GM19193 (cell line): ENCODE results near the gene RPS6KB2.

Source experiments
- POLR2A ChIP-seq: IDR thresholded peaks from 4 replicates; pipeline ENCODE4 v1.6.1; 2011; ENCODE audit not compliant: insufficient read depth, insufficient read length; ENCODE audit errors: extremely low read depth

RPS6KB2 gene

DNA sequence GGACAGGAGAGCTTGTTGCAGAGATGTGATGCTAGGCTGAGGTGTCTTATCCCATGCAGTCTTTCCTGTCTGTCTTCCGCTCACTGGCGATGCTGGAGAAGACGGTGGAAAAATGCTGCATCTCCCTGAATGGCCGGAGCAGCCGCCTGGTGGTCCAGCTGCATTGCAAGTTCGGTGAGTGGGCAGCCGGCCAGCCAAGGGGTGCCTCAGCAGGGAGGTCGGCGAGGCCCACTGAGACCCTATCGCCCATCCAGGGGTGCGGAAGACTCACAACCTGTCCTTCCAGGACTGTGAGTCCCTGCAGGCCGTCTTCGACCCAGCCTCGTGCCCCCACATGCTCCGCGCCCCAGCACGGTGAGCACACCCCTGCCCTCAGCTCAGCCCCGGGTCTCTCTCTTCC lies 34.9 kb upstream of the RPS6KB2 start:
- TF ChIP-seq POLR2A: no peak

DNA sequence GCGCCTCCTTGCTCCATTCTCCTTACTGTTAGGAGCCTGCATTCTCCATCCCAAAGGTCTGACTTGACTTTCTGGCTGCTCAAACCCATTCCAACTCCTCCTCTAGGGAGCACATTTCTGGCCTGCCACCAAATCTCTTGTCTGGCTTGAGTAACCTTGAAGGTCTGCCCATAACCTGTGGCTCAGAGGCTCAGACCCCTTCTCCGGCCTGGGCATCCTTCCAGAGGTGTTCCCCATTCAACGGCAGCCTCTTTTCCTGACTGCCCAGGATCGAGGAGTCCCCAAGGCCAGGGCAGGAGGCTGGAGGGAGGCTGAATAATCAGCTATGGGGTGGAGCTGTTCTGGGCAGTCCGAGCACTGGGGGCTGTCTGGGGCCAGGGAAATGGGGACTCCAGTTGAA lies 34.3 kb upstream of the RPS6KB2 start:
- no peak for TF ChIP-seq POLR2A

DNA sequence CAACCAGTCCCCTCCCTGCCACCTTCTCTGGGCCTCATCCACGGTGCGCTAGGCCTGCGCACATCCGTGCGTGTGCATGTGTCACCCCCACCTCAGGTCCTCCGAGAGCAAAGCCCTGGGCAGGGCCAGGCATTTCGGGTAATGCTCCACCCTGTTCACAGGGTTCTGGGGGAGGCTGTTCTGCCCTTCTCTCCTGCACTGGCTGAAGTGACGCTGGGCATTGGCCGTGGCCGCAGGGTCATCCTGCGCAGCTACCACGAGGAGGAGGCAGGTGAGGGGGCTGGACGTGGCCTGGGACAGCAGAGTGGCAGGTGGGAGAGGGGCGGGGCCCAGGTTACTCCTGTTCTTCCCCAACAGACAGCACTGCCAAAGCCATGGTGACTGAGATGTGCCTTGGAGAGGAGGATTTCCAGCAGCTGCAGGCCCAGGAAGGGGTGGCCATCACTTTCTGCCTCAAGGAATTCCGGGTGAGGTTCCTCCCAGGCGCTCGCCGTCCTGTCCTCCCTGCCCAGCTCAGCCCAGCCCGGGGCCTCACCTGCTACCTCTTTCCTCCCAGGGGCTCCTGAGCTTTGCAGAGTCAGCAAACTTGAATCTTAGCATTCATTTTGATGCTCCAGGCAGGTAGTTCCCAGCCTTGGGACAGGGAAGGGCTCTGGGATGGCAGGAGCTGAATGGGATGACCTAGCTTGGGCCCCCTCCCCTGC lies 32.6 kb upstream of the RPS6KB2 start:
- TF ChIP-seq POLR2A: no peak

DNA sequence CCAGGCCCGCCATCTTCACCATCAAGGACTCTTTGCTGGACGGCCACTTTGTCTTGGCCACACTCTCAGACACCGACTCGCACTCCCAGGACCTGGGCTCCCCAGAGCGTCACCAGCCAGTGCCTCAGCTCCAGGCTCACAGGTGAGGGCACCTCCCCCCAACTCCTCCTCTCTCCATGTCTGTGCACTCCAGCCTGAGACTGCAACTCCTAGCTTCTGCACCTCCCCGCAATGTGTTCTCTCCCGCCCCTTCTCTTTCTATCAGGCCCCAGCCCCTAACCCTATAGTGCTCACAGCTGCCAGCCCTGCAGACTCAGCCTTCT lies 32.1 kb upstream of the RPS6KB2 start:
- no peak for TF ChIP-seq POLR2A

DNA sequence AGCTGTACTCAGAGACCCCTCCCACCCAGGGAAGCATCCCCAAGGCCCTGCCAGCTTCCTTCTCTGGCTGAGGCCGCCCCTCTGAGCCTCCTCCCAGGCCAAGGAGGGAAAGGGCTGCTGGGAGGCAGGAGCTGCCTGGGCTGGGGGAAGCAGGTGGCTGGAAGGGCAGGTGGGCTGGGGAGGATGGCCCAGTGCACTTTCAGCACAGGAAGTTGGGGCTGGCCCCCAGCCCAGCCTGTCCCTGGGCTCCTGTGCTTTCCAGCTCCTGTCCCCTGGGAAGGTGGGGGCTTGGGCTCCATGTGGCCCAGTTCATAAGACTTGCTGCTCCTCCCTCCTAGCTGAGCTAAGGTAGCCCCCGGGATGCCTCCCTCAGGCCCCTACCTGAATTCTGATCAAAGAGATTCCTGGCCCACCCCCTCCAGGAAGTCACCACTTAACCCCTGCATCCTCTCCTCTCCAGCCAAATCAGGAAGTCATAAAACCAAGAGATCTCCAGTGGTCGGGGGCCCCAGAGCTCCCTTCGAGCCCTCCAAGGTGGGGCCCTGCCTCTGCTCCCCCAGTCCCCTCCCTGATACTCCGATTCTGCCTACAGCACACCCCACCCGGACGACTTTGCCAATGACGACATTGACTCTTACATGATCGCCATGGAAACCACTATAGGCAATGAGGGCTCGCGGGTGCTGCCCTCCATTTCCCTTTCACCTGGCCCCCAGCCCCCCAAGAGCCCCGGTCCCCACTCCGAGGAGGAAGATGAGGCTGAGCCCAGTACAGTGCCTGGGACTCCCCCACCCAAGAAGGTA lies 31.5 kb upstream of the RPS6KB2 start:
- no peak for TF ChIP-seq POLR2A

DNA sequence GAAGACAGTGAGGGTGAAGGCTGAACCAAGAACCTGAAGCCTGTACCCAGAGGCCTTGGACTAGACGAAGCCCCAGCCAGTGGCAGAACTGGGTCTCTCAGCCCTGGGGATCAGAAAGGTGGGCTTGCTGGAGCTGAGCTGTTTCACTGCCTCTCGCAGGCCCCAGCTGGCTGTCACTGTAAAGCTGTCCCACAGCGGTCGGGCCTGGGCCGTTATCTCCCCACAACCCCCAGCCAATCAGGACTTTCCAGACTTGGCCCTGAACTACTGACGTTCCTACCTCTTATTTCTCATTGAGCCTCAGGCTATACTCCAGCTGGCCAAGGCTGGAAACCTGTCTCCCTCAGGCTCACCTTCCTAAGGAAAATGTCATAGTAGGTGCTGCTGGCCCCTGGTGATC lies 30.8 kb upstream of the RPS6KB2 start:
- no peak for TF ChIP-seq POLR2A

DNA sequence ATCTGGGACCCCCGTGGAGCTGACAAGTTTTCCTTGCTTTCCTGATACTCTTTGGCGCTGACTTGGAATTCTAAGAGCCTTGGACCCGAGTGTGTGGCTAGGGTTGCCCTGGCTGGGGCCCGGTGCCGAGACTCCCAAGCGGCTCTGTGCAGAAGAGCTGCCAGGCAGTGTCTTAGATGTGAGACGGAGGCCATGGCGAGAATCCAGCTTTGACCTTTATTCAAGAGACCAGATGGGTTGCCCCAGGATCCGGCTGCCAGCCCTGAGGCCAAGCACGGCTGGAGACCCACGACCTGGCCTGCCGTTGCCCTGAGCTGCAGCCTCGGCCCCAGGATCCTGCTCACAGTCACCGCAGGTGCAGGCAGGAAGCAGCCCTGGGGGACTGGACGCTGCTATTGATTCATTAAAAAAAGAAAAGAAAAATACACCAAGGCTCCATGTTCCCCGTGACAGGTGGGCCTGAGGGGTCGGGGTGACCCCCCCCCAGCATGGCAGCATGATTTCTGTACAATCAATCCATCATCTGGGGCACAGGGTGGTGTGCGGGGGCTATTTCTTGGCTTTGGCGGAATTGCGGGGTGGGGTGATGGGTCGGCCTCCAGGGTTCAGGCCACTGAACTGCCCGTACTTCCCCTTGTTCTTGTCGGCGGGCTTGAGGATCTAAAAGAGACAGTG lies 30.2 kb upstream of the RPS6KB2 start:
- TF ChIP-seq POLR2A: no peak

DNA sequence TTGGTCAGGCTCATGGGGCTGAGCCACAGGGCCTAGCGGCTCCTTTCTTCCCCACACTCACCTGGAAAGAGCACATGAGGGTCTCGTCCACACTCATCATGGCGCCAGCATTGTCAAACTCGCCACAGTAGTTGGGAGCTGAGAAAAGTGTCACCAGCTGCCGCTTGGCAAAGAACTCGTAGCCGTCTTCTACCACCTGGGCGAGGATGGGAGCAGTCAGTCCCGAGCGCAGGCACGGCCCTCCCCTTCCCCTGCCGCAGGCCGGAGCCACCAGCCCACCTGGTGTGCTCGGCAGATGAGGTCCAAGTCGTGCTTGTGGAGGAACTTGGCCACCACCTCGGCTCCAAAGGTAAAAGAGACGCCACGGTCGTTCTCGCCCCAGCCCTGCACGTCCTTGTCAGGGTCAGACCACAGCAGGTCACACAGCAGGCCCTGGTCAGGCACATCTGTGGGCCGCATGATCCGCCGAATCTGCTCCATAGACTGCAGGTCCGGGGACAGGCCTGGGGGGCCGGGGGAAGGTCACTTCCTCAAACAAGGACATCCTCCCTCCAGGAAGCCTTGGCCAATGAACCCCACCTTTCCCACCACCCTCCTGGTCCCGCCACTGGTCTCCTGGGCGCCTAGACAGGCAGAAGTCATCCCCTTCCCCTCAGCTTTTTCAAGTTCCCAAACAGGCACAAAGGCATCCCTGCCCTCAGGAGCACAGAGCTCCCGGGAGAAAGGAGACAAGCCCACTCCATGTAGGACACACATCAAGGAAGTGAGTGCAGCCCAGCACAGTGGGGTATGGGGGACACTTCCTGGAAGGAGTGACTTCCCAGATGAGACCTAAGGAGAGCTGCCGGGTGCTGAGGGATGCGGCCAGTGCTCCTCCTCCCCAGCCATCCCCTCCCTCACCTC lies 29.4 kb upstream of the RPS6KB2 start:
- no peak for TF ChIP-seq POLR2A

DNA sequence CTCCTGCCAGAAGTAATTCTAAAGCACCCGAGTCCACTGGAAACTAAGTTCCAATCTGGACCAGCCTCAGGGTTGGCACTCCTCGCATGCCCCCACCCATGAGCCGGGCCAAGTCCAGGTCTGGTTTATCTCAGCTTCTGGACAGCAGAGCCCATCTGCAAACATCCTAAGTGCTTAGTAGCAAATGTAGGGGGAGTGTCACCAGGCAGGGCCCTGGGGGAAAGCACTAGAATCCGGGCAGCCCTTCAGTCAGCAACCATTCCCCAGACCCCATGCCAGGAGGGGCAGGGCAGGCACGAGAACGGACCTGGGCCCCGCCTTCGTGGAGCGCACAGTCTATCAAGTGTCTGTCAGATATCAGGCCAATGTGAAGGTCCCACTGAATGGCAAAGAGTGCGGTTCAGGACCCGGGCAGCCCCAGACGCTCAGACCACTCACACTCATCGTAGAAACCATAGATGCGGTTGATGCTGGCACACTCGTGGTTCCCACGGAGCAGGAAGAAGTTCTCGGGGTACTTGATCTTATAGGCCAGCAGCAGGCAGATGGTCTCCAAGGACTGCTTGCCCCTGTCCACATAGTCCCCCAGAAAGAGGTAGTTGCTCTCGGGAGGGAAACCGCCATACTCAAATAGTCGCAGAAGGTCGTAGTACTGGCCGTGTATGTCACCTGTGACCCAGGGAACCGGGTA lies 27.9 kb upstream of the RPS6KB2 start:
- TF ChIP-seq POLR2A: no peak

DNA sequence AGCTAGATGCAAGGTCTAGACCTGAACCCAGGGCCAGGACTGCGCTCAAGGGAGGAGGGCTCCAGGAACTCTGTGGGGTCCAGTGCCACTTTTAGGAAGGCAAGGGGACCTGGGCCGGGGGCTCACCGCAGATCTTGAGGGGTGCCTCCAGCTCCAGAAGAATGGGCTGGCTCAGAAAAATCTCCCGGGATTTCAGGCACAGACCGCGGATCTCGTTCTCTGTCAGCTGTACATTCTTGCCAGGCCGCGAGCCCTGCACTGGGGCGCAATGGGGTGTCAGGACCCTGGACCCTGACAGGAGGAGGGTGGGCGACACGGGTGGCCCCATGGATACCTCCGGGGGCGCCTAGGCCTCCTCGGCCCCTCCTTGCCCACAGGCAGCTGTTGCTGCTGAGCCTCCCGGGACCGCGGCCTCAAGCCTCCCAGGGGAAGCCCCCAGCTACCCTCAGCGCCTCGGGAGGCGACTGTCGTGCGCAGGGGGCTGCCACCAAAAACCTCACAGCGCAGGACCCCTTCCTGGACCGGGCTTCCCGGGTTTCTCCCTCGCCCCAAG lies 27.3 kb upstream of the RPS6KB2 start:
- TF ChIP-seq POLR2A: no peak

DNA sequence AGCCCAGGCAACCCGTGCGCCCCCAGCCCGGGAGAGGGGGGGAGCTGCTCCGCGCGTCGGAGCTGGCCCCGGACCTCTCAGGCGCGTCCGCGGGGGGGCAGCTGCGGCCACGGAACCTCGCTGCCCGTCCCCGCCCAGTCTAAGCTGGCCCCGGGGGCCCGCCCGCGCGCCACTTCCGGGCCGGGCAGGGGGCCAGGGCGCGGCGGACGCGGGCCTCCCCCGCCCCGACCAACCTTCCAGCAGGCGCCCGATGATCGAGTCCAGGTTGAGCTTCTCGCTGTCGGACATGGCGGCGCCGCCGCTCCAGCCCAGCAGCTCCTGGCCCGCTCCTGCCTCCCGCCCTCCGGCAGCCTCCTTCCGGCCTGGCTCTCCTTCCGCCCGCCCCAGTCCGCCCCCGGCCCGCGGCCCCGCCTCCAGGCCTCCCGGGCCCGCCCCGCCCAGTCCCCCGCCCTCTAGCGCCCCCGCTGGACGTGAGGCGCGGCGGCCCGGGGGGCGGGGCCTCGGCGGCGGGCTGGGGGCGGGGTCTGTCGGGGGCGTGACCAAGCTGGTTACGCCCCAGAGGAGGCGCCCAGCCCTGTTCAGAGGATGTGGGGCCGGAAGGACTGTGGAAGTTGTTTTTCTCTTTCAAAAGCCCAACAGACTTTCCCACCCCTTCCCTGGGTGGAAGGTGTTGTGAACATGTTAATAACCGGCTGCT lies 26.7 kb upstream of the RPS6KB2 start, which contains the start of gene PPP1CA:
Gene PPP1CA (minus strand): TSS at position 364 of the 697 bp plus-strand sequence. CDS start 76 bp downstream, at position 288.
- TF ChIP-seq POLR2A: peak; percentile 89

DNA sequence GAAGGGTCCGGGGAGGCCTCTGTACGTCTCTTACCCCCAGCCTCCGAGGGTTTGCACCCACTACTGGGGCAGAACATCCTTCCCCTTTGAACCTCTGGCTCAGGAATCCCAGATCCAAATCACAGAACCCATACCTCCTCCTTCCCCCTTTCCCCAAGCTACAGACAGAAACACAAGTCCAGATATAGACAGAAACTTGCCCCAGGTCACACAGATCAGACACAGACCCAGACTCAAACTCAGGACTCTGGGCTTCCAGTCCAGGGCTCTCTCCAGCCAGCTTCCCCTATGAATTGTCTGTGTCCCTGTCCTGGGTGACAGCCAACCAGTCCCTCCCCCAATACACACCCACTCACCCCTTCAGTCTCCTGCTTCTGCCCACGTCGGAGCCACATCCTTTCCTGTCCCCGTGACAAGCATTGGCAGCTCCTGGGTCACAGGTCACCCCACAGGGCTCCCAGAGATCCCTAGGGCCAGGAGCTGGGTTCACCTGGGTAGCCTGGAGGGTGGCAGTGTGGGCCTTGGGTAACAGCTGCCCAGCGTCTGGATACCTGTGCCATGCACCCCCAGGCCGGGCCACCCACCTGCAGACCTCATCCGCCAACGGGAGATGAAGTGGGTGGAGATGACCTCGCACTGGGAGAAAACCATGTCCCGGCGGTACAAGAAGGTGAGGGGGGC lies 23.6 kb upstream of the RPS6KB2 start:
- no peak for TF ChIP-seq POLR2A

DNA sequence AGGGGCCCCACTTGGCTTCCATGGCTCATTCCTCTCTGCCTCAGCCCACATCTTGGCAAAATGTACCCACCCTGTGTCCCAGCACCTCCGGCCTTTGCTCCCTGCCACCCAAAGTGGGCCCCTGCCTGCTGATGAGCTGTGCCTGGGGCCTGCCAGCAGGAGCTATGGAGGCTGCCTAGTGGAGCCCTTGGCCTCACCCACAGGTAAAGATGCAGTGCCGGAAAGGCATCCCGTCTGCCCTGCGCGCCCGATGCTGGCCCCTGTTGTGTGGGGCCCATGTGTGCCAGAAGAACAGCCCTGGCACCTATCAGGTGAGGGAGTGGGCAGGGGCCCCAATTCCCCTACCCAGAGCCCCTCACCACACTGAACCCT lies 23.1 kb upstream of the RPS6KB2 start:
- TF ChIP-seq POLR2A: no peak

DNA sequence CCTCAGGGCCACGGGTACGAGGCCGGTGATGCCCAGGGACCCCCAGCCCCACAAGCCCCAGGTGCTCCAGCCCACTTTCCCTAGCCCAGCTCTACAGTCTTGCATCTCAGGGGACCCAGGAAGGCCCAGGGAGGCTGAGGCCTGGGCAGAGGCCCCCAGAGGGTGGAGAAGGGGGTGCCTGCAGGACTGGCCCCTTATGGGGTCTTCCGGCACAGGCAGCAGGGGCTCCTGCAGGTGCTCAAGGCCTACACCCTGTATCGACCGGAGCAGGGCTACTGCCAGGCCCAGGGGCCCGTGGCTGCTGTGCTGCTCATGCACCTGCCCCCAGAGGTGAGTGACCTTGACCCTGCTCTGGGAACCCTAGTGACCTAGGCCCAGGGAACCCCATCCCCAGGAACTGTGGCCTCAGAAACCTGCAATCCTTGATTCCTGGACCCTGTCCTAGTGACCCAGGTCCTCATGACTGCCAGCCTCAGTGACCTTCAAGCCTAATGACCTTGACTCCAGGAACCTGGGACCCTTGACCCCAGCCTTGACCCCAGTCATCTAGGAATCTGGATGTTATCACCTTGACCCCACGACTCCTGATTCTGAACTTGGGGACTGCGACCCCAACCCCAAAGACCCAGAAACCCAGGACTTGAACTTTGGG lies 22.5 kb upstream of the RPS6KB2 start:
- no peak for TF ChIP-seq POLR2A
